ENCODE measurements around the gene RBM33.

DNA sequence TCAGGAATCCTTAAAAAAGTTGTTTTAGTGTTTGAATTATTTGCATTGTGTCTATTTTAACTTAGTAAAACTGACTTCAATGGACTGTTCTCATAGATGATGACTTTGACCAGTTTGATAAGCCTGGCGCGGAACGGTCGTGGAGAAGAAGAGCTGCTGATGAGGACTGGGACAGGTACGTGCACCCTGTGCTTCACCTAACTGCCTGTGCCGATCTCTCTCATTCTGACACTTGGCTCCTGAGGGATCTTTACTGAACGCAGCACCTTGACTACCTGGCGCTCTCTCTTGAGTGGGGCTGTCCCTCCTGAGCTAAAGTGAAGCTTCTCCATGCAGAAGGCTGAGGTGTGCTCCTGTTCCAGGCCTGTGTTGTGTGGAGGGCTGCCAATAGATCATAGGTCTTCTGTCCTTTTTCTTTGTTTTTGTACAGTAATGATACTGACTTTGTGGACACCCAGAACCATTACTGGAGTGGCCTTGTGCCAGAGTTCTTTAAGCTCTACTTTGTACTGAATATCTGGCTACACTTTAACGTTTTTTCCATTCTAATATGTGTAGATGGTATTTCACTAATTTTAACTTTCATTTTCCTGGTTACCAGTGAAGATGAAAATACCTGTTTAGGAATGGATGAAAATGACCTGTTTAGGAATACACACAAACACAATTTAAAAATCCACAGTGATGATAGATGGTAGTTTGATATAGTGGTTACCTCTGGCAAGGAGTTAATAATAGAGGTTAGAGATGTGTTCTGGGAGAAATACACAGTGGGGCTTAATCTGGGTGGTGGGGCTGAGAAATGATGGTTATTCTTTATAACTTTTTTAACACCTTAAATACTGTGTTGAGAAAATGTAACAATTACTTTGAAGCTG is 20.9 kb downstream of the RBM33 start:
- TF ChIP-seq CEBPB (IDR thresholded peaks at IDR 0.05) (no peak), EGR1 (IDR thresholded peaks at IDR 0.05) (no peak), RAD21 (IDR thresholded peaks at IDR 0.05; ENCODE audit: low read depth) (no peak), NFIC (IDR thresholded peaks at IDR 0.05) (no peak), YY1 (IDR thresholded peaks at IDR 0.05; ENCODE audit: low read depth) (no peak), TAF1 (IDR thresholded peaks at IDR 0.05; ENCODE audit: low read depth) (no peak)
- TF ChIP-seq, protein P1, sequence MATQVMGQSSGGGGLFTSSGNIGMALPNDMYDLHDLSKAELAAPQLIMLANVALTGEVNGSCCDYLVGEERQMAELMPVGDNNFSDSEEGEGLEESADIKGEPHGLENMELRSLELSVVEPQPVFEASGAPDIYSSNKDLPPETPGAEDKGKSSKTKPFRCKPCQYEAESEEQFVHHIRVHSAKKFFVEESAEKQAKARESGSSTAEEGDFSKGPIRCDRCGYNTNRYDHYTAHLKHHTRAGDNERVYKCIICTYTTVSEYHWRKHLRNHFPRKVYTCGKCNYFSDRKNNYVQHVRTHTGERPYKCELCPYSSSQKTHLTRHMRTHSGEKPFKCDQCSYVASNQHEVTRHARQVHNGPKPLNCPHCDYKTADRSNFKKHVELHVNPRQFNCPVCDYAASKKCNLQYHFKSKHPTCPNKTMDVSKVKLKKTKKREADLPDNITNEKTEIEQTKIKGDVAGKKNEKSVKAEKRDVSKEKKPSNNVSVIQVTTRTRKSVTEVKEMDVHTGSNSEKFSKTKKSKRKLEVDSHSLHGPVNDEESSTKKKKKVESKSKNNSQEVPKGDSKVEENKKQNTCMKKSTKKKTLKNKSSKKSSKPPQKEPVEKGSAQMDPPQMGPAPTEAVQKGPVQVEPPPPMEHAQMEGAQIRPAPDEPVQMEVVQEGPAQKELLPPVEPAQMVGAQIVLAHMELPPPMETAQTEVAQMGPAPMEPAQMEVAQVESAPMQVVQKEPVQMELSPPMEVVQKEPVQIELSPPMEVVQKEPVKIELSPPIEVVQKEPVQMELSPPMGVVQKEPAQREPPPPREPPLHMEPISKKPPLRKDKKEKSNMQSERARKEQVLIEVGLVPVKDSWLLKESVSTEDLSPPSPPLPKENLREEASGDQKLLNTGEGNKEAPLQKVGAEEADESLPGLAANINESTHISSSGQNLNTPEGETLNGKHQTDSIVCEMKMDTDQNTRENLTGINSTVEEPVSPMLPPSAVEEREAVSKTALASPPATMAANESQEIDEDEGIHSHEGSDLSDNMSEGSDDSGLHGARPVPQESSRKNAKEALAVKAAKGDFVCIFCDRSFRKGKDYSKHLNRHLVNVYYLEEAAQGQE (IDR thresholded peaks at IDR 0.05; ENCODE audit: low read depth): no peak
- TF ChIP-seq, protein P2, sequence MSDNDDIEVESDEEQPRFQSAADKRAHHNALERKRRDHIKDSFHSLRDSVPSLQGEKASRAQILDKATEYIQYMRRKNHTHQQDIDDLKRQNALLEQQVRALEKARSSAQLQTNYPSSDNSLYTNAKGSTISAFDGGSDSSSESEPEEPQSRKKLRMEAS (IDR thresholded peaks at IDR 0.05): no peak
